Effector memory CD4-positive, alpha-beta T cell (primary cell): ENCODE data around the gene MTHFSD.
A peak's percentile ranks its signal among the peaks of the same experiment; 100 is the strongest.

ENCODE experiments used
- DNase-seq, 3 donors: peaks; one replicate each; pipeline ENCODE4 v3.0.0-alpha.2; 2020
- H3K27ac ChIP-seq: 2 replicates; pipeline ENCODE4 v1.7.0; 2013; ENCODE audit warnings: mild to moderate bottlenecking, low read length, moderate library complexity; ENCODE audit not compliant: insufficient read depth, poor library complexity, severe bottlenecking
- H3K27me3 ChIP-seq: replicated peaks from 2 replicates; pipeline ENCODE4 v1.7.0; 2013; ENCODE audit warnings: mild to moderate bottlenecking, low read length; ENCODE audit not compliant: insufficient read depth, control insufficient read depth, poor library complexity, severe bottlenecking
- H3K36me3 ChIP-seq: 2 replicates; pipeline ENCODE4 v1.7.0; 2013; ENCODE audit warnings: mild to moderate bottlenecking, low read length, moderate library complexity; ENCODE audit not compliant: control insufficient read depth, insufficient read depth
- H3K4me1 ChIP-seq: 2 replicates; pipeline ENCODE4 v1.7.0; 2013; ENCODE audit warnings: low read length, mild to moderate bottlenecking; ENCODE audit not compliant: control insufficient read depth, insufficient read depth, poor library complexity, severe bottlenecking
- H3K4me3 ChIP-seq: 2 replicates; pipeline ENCODE4 v1.7.0; 2013; ENCODE audit warnings: low read length, low read depth, mild to moderate bottlenecking; ENCODE audit not compliant: insufficient read depth, poor library complexity, severe bottlenecking
- H3K9me3 ChIP-seq: 2 replicates; pipeline ENCODE4 v1.7.0; 2013; ENCODE audit warnings: mild to moderate bottlenecking, low read length, moderate library complexity; ENCODE audit not compliant: control insufficient read depth

The MTHFSD gene

GRCh38 chr16:86575754-86576557, 20.9 kb upstream of the MTHFSD start:
- DNase-seq: no peak
- H3K4me3 ChIP-seq: peak overlapping the region; percentile 14
- peaks cover 8% of the 10 kb centered on the region for H3K4me1 ChIP-seq
- peaks cover 32% of the 10 kb centered on the region for H3K27me3 ChIP-seq
- no peak overlapping the region for H3K27ac ChIP-seq
- H3K36me3 ChIP-seq: no peaks in the 10 kb centered on the region
- H3K9me3 ChIP-seq: no peaks in the 10 kb centered on the region

- H3K9me3 ChIP-seq: no peaks in the 10 kb centered on the region
- H3K27me3 ChIP-seq: peaks cover 32% of the 10 kb centered on the region
- H3K4me1 ChIP-seq: peaks cover 8% of the 10 kb centered on the region
- no peaks in the 10 kb centered on the region for H3K36me3 ChIP-seq
- H3K27ac ChIP-seq: no peak overlapping the region
- DNase-seq: no peak
- H3K4me3 ChIP-seq: no peak overlapping the region
Measured at GRCh38 chr16:86575095-86575685, 20.2 kb upstream of the MTHFSD start.

- no peak for DNase-seq
- Histone ChIP-seq H3K4me3 (no peak overlapping the region), H3K4me1 (peaks cover 8% of the 10 kb centered on the region), H3K27me3 (peaks cover 36% of the 10 kb centered on the region), H3K36me3 (no peaks in the 10 kb centered on the region), H3K27ac (no peak overlapping the region), H3K9me3 (no peaks in the 10 kb centered on the region)
Measured at GRCh38 chr16:86574646-86575045, 19.6 kb upstream of the MTHFSD start.

- Histone ChIP-seq H3K36me3 (no peaks in the 10 kb centered on the region), H3K27me3 (peaks cover 43% of the 10 kb centered on the region)
- no peak for DNase-seq
Measured at GRCh38 chr16:86573646-86574508, 18.8 kb upstream of the MTHFSD start.

GRCh38 chr16:86573215-86573614, 18.2 kb upstream of the MTHFSD start:
- Histone ChIP-seq H3K36me3 (no peaks in the 10 kb centered on the region), H3K27me3 (peaks cover 47% of the 10 kb centered on the region), H3K9me3 (no peaks in the 10 kb centered on the region), H3K4me3 (no peak overlapping the region), H3K27ac (no peak overlapping the region), H3K4me1 (peaks cover 8% of the 10 kb centered on the region)
- DNase-seq: no peak

More at GRCh38 chr16:86573646-86574508, 18.8 kb upstream of the MTHFSD start:
- no peaks in the 10 kb centered on the region for H3K9me3 ChIP-seq
- peaks cover 8% of the 10 kb centered on the region for H3K4me1 ChIP-seq
- H3K27ac ChIP-seq: no peak overlapping the region
- H3K4me3 ChIP-seq: no peak overlapping the region

GRCh38 chr16:86572606-86573005, 17.6 kb upstream of the MTHFSD start:
- H3K36me3 ChIP-seq: no peaks in the 10 kb centered on the region
- H3K9me3 ChIP-seq: no peaks in the 10 kb centered on the region
- peaks cover 47% of the 10 kb centered on the region for H3K27me3 ChIP-seq
- no peak overlapping the region for H3K27ac ChIP-seq
- DNase-seq: no peak
- H3K4me1 ChIP-seq: peaks cover 9% of the 10 kb centered on the region
- H3K4me3 ChIP-seq: no peak overlapping the region

GRCh38 chr16:86572041-86572521, 17.0 kb upstream of the MTHFSD start:
- Histone ChIP-seq H3K4me3 (no peak overlapping the region), H3K4me1 (peaks cover 14% of the 10 kb centered on the region), H3K9me3 (no peaks in the 10 kb centered on the region), H3K27me3 (peaks cover 48% of the 10 kb centered on the region), H3K27ac (no peak overlapping the region), H3K36me3 (no peaks in the 10 kb centered on the region)
- DNase-seq: no peak

- no peak for DNase-seq
- no peaks in the 10 kb centered on the region for H3K36me3 ChIP-seq
- H3K9me3 ChIP-seq: no peaks in the 10 kb centered on the region
- no peak overlapping the region for H3K4me3 ChIP-seq
- H3K27ac ChIP-seq: no peak overlapping the region
- peaks cover 14% of the 10 kb centered on the region for H3K4me1 ChIP-seq
- H3K27me3 ChIP-seq: peaks cover 45% of the 10 kb centered on the region
Measured at GRCh38 chr16:86571530-86571915, 16.5 kb upstream of the MTHFSD start.

- Histone ChIP-seq H3K36me3 (no peaks in the 10 kb centered on the region), H3K27me3 (peaks cover 47% of the 10 kb centered on the region), H3K27ac (no peak overlapping the region), H3K9me3 (no peaks in the 10 kb centered on the region), H3K4me1 (peaks cover 13% of the 10 kb centered on the region), H3K4me3 (no peak overlapping the region)
- no peak for DNase-seq
Measured at GRCh38 chr16:86570558-86571529, 15.8 kb upstream of the MTHFSD start.
